Measurements from ENCODE around the gene ZCWPW2.
A peak's percentile ranks its signal among the peaks of the same experiment; 100 is the strongest.

Gene ZCWPW2

DNA sequence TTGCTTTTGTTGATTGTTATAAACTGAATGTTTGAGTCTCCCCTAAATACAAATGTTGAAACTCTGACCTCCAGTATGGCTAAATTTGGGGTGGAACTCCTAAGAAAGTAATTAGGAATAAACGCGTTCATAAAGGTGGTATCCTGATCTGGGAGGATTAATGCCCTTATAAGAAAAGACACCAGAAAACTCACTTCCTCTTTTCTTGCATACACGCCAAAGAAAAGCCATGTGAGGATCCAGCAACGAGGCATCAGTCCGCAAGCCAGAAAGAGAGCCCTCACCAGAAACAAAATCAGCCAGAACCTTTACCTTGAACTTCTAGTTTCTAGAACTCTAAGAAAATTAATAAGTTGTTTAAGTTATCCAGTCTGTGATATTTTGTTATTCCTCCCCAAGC is 37.5 kb downstream of the ZCWPW2 start:
- DNase-seq: no peak

DNA sequence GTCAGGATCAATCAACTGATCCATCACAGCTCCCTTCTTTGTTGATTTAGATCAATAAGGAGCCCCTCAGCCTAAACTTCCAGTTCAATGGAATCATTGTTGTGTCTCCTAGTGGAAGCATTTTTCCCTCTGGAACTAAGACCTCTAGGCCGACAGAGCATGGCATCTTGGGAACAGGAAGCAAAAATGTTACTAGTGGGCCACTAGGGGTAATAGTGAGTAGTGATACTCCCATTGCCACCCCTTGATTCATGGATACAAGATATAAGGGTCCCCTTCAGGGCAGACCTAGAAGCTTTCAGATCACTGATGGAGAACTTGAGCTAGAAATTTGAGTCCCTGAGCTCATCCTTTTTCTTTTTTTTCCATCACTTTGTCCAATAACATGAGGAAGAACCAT is 40.5 kb downstream of the ZCWPW2 start:
- no peak for DNase-seq

DNA sequence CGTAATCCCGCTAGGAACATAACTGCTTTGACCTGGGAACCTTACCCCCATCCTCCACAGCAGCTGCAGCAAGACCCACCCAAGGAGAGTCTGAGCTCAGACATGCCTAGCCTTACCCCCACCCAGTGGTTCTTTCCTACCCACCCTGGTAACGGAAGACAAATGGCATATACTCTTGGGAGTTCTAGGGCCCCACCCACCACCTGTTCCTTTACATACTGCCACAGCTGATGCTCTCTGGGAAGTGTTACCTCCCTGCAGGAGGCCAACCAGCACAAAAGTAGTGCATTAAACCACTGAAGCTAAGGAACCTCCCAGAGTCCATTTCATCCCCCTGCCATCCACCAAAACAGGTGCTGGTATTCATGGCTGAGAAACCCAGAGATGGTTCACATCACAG is 50.7 kb downstream of the ZCWPW2 start:
- peak; percentile 81 for DNase-seq

DNA sequence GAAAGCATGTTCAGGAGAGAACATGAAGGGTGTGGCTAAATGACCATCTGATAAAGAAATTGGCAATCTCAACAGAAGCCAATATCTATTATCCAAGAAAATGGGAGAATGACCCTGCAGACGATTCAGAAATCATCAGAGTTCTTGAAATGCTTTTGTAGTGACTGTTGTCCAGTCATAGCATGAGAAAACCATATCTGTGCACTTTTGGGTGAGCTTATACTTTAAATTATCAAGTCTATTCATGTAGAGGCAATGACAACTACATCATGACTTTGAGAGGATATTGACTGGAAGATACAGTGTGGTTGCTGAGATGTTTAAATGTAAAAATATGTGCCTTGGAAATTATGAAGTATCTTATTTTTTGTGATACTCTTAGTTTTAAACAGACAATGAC is 57.7 kb downstream of the ZCWPW2 start:
- DNase-seq: no peak

DNA sequence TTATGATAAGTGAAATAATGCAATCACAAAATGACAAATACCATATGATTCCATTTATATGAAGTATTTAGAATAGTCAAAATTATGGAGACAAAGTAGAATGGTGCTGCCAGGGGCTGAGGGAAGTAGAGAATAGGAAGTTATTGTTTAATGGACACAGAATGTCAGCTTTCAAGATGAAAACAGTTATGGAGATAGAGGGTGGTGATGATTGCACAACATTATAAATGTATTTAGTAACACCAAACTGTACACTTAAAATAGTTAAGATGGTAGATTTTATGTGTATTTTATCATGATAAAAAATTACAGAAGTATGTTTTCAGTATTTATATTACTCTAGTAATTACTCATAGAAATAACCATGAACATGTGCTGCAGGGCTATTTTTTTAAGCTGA is 100.9 kb downstream of the ZCWPW2 start:
- DNase-seq: no peak

DNA sequence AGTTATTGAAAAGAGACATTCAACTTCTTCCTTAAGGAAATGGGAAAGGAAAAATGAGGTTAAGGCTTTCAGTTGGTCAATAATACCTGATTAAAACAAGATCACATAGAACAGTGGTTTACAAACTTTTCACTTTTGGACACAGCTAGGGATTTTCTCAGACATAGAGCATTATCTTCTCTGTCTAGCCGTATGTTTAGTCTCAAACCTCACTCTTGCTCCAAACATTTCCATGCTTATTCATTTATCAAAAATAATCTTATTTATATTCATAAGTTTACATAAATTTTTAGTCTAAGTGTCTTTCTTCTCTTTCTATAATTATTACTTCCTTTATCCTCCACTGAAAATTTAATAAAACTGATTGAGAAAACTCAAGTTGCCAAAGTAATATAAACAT is 114.3 kb downstream of the ZCWPW2 start:
- DNase-seq: no peak

DNA sequence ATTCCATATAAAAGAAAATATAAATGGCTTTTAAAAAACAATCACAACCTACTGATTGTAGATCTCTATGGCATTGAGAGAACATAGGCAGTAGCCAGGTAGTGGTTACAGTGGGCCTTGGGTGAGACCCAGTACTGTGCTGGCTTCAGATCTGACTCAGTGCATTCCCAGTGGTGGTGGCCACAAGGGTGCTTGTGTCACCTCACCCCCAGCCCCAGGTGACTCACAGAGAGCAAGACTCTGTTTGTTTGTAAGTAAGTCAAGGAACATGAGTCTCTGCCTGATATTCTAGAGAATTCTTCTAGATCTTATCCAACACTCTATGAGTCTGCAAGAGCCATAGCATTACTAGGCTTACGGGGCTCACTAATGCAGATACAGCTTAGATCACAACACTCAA is 118.9 kb downstream of the ZCWPW2 start:
- DNase-seq: no peak

DNA sequence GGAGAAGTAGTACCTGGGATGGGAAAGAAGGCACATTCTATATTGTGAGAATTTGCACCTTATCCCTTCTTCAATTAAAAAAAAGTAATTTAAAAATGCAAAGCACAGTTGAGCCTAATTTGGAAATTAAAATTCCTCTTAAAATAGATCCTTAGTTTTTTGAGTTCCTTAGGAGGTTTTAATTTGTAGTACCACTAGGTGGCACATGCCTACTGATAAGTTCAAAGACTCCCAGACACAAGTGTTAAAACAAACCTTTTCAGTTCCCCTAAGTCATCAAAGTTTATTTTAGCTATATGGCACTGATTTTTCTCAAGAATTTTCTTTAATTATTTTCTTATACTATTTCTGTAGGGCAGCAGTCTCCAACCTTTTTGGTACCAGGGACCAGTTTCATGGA is 127.7 kb downstream of the ZCWPW2 start:
- DNase-seq: peak; percentile 47

DNA sequence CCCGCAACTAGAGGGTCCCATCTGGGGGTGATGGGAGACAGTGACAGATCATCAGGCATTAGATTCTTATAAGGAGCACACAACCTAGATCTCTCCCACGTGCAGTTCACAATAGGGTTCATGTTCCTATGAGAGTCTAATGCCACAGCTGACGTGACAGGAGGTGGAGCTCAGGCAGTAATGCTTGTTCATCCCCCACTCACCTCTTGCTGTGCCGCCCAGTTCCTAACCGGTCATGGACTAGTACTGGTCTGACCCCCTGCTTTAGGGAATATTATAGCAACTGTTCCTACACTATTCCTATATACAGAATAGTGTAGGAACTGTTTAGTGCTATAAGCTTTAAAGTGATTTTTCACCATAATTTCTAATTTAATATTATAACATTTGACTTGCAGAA is 128.2 kb downstream of the ZCWPW2 start:
- DNase-seq: no peak

DNA sequence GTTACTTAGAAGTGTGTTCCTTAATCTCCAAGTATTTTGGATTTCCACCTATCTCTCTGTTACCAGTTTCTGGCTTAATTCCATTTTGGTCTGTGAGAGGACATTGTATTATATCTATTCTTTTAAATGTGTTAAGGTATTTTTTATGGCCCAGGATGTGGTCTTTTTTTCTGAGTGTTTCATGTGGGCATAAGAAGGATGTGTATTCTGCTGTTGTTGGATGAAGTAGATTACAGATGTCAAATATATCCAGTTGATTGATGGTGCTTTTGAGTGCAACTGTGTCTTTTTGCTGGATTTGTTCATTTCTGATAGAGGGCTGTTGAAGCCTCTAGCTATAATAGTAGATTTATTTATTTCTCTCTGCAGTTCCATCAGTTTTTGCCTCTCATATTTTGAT is 136.6 kb downstream of the ZCWPW2 start:
- no peak for DNase-seq

DNA sequence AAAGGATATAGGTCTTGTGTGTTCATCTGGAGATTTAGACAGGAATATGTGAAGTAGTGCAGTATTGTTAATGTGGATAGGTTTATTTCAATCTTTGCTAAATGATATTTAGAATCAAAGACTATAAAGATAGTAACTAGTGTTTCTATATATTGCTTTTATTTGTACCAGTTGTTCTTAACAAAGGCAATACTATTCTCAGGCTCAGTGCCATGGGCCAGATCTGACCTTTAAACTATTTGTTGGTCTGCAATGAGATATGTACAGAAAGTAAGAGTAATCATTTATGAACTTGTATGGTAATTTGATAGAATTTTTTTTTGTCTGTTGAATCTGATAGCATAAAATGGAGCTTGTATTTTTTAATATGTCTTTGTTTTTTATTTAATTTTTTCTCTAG is 146.8 kb downstream of the ZCWPW2 start:
- DNase-seq: no peak

DNA sequence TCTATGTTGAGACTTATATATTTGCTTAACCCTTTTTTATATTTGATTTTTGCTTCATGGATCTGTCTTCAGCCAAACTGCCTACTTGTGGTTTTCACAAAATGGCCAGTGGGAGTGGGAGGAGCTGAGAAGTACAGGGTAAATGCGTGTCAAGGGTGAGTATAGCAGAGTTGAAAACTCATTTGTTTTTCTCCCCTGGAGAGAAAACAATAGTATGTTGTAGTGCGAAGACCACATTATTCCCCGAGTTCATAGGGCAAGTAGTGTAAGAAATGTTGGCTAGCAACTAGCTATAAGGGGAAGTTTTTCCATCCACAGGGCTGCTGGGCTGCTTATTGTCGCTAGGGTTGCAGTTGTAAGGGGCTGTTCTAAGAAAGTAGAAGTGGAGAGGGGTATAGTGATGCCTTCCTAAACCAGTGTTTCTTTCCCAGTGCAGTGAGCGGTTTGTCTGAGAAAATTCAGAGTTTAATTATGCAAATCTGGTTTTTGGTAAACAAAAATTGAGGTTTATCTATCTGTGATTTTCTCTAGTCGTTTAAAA is 153.9 kb downstream of the ZCWPW2 start:
- no peak for DNase-seq

DNA sequence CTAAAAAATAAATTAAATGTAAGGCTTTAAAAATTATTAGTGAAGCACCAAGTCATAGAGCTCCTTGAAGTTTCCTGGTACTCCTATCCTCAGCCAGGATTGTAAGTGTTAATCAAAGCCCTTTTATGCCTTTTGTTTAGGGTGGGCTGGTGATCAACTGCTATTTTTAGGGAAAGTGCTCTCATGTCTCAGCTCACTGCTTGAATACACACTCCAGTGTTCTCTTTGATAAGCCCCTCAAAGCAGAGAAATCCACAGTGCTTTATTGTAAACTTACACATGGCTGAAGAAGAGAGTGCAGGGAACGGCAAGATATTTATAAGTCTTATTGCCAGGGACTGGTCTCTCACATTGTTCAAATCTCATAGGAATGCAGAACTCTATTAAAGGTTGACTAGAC is 156.5 kb downstream of the ZCWPW2 start:
- no peak for DNase-seq

DNA sequence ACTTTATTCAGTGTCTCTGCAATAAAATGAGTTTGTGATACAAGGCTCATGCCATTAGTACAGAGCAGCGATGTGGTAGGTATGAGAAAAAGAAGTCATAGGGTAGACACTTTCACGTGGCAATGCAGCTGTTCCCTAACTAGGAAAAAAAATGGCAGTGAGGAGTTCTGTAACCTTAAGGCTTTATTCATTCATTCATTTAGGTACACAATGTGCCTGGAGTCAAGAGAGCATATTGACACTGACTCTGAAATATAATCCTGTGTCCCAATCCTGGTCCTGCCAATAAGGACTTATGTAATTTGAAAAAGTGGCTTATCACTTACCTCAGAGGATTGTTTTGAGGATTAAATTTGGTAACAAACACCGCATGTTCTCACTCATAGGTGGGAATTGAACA is 173.1 kb downstream of the ZCWPW2 start:
- no peak for DNase-seq

DNA sequence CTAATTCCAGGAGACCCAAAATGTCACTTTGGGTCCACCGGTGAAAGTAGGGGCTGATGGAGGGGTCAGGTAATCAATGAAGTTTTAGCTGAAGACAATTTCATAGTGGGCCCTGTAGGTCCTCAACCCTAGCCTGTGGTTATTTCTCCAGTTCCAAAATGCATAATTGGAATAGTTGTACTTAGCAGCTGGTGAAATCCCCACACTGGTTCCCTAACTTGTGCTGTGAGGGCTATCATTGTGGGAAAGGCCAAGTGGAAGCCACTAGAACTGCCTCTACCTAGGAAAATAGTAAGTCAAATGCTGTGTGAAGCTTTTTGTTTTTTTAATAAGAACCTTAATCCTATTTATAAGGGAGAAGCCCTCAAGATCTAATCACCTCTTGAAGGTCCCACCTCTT is 193.8 kb downstream of the ZCWPW2 start:
- DNase-seq: no peak

DNA sequence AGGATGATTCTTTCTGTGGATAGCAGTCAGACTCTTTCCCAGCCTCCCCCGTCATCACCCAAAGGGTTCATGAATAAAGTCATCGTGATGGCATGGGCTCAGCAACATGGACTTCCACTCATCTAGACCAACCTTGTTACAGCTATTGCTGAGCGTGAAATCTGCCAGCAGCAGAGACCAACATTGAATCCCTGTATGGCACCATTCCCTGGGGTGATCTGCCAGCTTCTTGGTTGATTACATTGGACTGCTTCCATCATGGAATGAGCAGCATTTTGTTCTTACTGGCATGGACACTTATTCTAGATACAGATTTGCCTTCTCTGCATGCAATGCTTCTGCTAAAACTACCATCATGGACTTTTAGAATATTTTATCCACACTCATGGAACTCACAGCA is 195.7 kb downstream of the ZCWPW2 start:
- no peak for DNase-seq

DNA sequence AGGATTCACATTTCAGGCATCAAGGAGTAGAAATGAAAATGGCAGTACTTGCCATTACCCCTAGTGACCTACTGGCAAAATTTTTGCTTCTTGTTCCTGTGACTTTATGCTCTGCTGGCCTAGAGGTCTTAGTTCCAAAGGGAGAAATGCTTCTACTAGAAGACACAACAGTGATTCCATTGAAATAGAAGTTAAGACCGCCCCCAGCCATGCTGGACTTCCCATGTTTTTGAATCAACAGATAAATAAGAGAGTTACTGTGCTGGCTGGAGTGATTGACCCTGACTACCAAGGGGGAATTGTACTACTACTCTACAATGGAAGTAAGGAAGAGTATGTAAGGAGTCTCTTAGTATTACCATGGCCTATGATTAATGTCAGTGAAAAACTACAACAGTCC is 196.3 kb downstream of the ZCWPW2 start:
- no peak for DNase-seq

DNA sequence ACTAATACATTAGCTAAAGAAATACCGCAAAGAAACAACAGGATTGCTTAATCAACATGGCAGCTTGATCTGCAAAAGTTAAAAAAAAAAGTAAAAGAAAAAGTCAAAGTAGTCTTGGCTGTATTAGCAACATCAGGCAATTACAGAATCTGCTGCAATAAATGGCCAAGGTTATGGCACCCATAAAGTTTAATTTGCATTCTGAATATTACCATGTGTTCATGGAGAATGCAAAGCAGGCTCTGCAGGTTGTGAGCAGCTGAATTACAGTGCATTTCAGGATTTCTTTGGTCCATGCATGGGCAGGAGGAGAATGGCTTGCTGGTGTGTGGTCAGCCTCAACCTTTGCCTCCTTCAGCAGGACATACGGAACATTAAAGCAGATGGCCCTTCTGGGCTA is 199.2 kb downstream of the ZCWPW2 start:
- DNase-seq: no peak

DNA sequence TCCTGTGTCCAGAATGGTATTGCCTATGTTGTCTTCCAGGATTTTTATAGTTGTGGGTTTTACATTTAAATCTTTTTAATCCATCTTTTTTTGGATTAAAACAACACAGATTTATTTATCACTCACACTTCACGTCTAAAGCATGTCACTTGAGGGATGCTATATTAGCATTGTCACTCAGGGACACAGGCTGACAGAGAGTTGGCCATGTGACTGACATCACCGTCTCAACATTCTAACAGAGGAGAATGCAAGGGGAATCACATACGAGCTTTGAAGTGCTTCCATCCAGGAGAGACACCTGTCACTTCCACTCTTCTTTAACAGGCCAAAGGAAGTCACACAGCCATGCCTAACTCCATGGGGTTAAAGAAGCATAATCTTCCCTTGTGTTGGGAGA is 204.7 kb downstream of the ZCWPW2 start:
- DNase-seq: no peak

DNA sequence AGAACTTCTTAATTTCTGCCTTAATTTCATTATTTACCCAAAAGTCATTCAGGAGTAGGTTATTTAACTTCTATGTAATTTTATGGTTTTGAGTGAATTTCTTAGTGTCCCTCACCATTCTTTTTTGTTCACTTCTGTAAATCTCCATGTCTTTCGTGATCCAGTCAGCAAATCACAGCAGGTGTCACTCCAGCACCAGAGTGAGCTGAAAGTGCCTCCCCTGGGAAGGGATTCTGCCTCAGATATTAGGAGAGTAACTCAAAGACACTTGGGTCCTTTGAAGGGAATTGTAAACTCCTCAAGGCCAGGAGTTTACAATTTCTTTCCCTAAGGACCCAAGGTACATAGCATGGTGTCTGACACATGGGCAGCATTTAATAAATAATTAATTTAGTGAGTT is 207.7 kb downstream of the ZCWPW2 start:
- DNase-seq: no peak

DNA sequence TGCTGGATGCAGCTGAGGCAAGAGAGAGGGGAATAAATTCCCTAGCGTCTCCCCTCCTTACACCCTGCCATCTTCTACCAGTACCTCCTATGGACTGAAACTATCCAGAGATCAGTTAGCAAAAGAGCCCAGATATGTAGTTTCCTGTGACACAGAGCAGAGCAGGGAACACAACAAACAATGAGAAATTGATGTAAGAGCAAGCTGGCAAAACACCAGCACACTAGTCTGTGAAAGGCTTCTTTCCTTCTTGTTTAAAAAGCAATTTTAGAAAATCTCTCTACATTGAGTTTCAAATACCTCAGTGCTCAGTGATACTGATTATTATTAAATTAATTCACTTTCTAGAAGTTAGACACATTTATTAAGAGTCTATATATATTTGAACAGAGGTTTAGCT is 215.7 kb downstream of the ZCWPW2 start:
- no peak for DNase-seq

DNA sequence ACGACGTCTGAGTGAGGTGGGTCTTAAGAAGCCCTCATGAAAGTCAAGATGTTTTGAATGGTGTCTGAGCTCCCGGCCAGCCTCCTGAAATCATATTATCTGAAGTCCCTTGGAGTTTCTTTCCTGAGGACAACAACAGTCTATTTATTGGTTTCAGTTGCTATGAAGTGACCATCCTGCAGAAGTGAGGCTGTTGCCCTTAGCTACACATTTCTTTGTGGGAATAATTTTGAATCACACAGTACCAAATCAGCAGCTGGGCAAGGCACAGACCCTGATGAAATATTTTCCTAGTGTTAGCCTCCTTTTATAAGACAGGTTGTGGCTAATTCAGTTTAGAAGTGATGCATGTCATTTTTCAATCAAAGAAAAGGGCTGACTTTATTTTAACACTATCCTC is 220.8 kb downstream of the ZCWPW2 start:
- no peak for DNase-seq

DNA sequence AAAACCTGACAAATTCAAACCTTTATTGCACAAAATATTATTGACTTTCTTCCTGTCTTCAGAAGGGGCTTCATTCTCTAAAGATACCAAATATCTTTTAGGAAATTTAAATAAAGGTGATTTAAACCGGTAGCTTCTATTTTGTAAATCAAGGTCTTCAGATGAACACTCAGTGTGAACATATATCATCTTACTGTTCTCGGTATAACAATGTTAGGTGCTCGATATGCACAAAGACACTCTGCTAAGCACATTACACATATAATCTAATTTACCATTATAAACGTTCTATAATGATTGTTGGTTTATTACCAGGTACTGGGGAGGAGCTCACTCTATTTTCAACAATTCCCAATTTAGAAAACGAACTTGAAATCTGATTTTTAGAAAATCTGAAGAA is 225.5 kb downstream of the ZCWPW2 start:
- peak; percentile 31 for DNase-seq

DNA sequence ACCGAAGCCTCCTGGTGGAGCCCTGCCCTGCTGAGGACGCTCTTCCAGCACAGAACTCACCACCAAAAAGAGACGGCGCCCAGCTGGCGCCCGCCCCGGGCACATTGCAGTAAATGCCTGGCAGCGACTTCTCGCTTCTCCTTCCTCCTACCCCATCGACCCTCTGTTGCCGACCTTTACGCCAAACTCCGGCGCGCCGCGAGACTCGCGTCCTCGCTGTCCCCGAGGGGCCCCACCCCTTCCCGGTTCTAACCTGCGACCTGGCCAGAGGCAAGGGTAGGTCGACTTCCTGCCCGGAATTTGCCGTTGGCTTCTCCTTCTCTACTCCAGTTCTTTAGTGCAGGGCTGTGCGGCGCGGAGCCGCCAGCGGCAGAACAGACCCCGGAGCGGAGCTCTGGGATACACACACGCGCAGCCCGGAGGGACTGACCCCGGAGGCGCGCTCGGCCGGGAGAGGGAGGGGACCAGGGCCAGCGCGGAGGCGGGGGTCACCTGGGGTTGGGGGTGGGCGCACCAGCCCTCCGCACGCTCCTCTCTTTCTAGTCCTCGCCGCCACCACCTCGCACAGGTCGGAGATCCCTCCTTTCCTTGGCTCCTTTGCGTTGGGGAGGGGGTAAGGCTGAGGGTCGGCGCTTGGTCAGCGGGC is 226.7 kb downstream of the ZCWPW2 start:
- DNase-seq: peak; percentile 65

Data from NCI-H2171 treated with DMSO at 0.1 percent for 48 hours (cell line).